Measurements from ENCODE around the gene TNS4.

Gene TNS4

DNA sequence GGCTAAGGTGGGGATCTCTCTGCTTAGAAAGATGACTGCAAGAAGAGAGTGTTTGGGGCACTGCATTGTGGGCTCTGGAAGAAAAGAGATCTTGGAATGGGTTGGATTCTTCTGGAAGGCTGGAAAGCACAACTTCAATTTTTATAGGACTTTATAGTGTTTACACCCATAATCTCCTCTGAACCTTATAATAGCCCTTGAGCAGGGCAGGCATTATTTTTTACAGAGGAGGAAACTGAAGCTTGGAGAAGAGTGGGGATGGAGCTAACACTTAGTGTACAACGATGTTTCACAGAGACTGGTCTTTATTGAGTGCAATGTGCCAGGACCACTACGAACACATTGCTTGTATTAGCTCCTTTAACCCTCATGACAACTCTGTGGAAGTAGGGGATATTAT, 10.4 kb downstream of the TNS4 start:
- DNase-seq: no peak

DNA sequence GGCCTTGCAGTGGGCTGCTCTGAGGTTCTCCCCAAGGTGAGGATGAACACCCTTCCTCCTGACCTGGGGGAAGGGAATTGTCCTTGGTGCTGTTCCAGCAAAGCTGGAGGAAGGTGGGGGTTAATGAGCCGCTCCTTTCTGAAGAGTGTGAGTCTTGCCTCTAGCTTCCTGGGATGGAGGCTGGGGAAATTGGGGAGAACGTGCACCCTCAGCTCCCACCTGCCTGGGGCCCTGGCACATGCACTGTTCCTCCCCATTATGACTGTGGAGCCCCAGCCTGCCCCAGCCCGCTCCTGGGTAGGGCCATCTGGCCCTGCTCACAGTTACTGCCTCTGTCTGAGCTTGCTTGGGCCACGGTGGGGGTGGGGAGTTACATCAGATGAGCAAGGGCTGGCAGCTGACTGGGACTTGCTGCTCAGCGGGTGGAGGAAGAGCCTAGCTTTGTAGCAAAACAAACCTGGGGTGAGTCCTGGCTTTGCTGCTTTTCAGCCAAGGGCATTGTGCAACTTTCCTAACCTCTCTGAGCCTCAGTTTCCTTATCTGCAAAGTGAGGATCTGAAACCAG, 11.1 kb downstream of the TNS4 start:
- DNase-seq: no peak

DNA sequence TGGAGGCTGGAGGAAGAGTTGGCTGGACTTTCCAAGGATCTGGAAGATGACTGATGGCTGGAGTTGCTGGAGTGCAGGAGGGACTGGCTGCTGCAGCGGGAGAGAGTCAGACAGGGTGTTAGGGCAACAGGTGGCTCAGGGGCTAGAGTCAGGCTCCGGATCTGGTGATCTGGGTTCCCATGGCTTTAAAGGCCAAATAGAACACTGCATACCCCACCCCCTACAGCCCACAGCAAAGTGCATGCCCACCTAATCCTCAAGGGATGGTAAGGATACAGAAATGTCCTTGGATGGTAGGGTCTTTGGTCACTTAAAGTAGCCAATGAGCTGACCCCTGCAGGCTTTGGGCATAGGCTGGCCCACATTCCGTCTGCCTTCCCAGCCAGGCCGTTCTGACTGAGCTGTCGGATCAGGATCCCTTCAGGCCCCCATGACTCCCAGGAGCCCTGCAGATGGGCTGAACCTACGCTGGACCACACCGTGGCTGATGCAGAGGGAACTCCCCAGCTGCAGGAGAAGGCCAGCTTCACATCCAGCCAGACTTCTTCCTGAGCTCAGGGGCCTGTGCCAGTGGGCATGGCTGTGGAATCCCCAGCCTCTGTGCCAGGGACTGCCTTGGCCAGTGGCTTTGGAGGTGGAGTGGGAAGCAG, 13.9 kb downstream of the TNS4 start:
- DNase-seq: no peak

DNA sequence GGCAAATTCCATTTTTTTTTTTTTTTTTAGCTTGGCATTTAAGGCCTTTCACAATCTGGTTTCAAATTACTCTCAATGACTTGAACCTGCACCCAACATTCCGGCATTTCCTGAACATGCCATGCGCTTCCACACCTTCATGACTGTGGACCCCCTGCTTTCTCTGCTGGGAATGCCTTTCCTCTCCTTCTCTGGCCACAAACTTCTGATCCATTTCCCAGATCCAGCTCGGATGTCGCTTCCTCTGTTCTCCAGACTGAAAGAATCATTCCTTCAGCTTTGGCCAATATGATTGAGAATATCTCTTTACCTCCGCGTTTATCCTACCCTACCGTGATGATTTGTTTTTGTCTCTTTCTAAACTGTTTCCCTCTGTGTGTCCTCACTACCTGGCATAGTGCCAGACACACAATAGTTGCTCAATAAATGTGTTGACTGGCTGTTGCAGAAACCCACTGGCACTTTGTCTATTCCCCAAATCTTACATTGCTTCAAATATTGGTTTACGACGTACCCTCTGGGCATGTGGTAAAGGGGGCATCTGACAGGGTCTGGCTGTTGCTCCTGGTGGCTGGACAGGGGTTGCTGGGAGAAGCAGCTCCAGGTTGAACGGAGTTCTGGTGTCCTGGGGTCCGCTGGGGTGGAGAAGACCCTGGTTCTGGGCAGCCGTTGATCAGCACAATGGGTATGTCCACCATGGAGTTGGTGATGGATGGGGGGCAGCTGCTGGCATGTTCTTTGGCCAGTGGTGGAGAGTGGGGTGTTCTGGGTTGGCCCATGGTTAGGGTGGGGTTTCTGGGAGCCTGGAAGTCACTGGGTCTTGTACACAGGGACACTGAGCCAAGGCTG, 14.7 kb downstream of the TNS4 start:
- peak; percentile 52 for DNase-seq

DNA sequence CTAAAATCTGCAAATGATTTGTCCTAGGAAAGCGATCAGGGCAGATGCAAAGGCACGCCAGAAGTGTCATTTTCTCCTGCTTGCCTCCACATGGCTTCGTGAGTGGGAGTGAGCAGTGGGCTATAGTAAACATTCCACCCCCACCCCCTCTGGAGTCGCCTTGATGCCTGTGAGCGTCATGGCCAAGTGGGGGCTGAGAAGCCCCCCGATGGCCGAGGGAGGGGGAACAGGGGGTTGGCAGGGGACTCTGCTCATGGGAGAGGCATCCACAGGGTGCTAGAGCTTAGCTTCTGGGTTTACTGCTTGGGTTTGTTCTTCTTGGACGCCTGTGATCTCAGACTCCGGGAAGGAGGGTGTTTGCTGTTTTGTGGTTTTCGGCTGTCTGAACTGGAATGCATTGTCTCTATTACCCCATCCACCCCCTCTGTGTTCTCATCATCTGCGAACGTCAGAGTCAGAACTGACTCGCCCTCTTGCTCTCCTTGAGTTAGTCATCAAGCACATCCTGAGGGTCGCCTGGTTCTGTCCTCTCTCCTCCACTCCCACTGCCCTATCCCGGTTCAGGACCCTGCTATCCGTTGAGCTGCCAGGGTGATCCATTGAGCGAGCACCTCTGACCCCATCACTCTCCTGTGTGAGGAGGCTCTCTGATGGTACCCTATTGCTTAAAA, 15.4 kb downstream of the TNS4 start:
- peak; percentile 61 for DNase-seq

DNA sequence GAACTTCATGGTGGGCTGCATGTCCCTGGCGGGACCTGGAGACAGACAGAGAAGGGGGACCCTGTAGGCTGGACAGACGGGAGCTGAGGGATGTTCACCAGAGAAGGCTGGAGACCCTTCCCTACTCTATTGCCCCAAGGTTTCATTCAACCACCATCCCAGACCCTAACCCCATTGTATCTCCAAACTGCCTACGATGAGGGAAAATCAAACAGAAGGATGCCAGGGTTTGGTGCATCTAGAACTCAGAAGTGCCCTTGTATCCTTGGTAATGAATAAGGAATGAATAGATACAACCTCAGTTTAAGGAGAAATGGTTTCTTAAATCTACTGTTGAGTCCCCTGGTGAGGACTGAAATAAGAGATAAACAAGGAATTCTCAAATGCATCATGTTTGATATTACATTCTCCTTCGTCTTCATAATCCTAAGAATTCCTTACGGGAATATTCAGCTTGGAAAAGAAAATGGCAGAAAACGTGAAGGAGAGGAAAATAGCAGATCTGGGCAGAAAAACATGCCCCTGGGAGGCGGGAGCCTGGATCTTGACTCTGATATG, 16.4 kb downstream of the TNS4 start:
- DNase-seq: no peak

DNA sequence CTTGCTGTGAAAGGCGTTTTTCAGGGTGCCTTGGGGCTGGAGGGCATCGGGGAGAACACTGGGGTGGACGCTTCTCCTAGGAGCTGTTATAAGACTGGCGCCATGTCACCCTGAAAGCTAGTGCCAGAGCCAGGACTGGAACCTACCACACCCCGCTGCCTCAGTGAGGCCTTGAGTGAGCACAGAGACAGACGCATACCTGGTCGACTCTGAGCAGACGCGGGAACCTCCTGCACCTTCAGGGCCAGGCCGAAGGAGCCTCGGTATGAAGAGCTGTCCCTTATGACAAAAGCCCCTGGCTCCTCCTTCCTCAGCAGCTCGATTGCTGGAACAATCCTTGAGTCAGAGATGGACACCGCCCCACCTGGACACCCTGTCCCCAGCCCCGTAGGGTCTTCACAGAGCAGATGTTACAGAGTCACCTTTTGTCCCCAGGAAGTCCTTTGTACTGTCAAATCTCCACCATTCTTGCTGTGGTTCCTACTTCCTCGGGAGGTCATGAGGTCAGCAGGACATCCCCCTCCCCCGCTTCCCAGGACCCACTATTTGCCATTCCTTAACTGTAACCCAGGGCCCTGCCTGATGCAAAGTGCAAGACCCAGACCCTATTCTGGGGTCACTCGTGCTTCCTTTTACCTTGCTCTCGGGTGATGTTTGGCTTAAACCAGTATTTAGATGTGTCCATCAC, 17.0 kb downstream of the TNS4 start:
- no peak for DNase-seq

DNA sequence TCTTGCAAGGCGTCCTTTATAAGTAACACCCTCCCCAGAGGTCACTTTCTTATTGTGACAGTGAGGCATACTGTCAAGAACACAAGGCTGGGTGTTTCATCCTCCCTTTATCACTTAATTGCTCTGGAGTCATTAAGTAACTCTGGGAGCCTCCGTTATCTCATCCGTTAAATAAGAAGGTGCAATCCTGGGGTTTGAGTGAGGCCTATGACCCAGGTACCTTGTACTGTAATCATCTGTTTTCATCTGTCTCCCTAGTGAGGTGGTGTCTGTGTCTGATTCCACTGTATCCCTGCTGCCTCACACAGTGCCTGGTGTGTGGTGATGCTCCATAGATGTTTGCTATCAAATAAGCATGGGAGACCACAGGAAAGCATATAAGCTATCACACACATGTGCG, 17.7 kb downstream of the TNS4 start:
- DNase-seq: no peak

DNA sequence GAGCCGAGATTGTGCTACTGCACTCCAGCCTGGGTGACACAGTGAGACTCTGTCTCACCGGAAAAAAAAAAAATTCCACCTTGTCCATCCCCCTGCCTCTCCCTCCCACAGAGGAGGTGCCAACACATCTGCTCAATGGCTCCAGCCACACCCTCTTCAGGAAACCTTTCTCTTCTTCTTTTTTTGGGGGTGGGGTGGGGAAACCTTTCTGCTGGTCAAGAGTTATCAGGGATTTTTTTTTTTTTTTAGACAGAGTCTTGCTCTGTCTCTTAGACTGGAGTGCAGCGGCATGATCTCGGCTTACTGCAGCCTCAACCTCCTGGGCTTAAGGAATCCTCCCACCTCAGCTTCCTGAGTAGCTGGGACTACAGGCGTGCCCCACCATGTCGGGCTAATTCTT, 18.7 kb downstream of the TNS4 start:
- no peak for DNase-seq

DNA sequence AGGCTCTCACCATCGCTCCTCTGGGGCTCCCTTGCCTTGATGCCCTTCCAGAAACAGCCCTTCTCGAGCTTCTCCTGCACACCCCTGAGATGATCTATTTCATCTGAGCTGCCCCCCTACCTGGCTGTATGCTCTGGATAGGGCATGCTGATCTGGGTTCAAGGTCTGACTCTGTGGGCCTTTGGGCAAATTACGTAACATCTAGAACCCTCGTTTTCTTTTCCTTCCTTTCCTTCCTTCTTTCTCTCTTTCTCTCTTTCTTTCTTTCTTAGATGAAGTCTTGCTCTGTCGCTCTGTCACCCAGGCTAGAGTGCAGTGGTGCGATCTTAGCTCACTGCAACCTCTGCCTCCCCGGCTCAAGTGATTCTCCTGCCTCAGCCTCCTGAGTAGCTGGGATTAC, 20.3 kb downstream of the TNS4 start:
- DNase-seq: no peak

DNA sequence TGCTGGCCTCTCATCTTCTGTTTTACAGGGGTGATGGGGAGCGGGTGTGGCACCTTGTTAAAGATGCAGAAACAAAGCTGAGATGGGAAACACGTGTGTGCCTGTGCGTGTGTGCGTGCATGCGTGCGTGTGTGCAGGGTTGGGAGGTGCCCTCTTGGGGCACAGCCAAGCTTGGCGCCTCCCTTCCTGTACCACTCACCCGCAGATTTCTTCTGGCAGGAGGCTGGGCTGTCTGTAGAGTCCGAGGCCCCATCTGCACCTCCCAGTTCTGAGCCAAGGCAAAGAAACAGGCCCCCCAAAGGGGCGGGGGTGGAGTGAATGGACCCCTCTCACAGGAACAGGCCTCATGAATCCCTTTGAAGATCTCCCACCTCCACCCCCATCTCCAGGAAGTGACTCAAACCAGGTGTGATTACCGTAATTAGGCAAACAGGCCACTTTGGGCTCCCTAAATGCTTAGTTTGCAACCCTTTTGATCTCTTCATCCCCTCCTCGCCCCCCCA, 20.9 kb downstream of the TNS4 start:
- no peak for DNase-seq

DNA sequence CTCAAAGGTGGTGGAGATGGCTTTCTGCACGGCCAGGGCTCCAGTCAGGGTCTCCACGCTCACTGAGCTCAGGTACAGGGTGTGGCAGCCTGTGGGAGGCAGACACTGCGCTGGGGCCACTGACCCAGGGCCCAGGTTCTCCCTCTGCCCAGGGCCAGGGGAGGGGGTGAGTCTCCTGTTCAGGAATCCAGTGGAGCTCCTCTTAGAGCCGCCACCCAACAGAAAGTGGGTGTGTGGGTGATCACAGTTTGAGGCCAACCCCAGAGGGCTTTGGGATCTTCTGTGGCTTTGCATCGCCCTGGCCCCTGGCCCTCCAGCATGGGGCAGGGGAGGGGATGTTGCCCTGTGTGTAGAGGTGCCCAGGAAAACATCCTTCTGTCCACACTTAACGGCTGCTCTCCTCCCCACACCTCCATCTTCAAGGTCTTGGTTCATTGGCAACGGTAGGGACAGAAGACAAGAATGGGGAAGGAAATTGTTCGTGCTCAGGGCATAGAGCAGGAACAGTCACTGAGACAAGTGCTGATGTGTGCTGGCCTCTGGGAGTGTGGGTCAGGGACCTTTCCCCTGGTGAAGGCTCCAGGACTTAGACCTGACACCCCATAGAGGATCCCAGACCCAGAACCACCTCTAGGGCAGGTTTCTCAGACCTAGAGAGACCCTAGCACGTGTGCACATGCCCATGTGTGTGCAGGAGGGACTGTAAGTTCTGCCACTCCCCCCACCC, 21.5 kb downstream of the TNS4 start:
- no peak for DNase-seq

DNA sequence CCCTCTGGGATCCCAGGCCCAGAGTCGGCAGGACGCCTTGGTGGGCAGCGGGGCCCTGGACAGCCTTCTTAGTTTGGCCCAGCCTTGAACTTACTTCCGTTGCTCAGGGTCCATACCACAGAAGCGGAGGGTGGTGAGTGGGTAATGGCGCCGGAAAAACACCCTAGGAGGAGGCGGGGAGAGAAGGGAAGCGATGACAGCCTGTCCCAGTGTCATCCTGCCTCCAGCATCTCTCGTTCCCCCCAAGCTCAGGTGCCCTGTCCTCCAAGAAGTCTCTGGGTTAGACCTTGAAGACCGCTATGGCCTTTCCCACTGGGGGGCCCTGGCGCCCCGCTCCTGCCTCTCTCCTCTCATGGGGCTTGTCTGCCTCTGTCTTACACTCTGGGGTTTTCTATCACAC, 22.9 kb downstream of the TNS4 start:
- DNase-seq: no peak

DNA sequence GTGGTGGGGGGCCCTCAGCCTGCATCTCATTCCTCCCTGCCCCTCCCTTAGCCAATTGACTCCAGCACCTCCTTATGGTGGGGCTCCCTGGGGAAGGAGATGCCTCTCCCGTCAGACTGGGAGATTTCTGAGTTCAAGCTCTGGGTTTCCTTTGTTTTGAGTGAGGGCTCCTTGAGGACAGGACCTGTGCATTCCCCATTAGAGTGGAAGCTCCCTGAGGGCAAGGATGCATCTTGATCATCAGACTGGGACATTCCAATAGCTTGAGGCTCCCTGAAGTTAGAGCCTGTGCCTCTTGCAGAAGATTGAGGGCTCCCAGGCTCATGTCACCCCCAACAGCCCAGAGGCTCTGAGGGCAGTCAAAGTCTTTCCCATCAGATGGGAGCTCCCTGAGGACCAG, 23.6 kb downstream of the TNS4 start:
- no peak for DNase-seq

DNA sequence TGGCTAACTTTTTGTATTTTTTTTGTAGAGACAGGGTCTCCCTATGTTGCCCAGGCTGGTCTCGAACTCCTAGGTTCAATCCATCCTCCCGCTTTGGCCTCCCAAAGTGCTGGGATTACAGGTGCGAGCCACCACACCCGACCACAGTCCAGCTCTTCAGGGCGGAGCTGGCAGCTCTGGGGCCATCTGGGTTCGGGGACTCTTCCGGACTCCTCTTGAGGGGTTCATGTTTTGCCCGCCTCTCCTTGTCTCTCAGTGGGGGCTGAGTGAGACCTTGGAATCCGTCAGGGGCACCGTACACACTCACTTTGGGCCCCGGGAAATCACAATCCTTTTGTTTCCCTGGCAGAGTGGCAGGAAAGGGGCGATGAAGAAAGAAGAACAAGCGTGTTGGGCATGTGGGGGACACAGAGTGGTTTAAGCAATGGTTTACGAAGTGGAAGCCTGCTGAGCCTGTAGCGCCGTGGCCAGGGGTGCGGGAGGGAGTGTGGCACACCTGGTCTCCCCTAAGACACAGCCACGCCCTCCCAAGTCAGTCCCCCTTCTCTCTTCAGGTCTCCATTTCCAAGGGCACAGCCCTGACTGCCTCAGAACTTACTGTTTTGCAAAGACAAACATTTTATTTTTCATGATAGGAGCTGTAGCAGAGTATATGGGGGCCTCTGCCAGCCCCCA, 26.1 kb downstream of the TNS4 start:
- DNase-seq: no peak

DNA sequence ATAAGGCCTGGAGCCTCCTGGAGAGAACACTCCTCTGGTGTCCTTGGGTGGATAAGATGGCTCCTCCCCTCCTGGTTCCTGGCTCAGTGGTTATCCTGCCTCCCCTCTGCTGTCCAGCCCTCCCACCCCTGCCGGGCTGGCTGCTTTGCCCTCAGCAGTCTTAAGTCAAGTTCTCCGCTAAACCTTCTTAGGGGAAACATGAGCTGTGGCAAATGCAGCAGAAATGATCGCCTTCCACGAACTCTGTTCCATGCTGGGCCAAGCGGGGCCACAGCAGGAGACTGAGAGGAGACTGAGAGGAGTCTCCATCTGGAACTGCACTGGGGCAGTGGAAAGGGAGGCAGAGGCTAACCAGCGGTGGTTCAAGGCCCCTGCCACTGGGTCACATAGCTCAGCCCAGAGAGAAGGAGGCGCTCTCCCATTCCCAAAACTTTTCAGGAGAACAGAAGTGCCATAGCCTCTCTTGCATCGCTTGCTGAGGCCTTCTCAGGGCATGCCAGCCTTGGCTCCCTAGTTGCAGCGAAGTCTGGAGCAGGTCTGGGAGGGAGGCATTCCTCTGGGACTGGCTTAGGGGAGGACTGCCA, 26.9 kb downstream of the TNS4 start:
- DNase-seq: no peak

DNA sequence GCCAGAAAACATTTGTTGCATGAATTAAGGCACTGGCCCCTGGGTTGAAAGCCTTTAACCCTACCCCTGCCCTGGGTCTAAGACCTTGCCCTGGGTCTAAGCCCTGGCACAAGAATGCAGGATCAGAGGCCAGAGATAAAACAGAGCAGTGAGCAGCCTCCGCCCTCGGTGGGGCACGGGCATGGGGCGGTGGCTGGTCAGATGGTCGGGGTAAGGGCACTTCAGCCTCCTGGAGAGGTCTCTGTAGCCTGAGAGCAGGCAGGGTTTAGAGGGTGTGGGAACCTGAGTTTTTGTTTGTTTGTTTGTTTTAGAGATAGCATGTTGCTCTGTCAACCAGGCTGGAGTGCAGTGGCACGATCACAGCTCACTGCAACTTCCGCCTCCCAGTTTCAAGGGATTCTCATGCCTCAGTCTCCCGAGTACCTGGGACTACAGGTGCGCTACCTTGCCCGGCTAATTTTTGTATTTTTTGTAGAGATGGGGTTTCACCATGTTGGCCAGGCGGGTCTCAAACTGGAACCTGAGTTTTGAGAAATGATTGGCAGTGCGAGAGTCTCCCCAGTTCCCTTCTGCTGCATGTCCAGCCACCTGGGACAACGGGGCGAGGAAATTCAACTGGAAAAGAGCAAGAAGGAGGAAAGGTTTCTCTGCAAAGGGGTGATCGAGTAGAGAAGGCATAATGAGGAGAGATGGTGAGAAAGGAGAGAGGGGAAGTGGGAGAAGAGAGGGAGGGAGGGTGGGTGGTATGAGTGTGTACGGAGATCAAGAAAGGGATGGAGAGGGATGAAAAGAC, 27.7 kb downstream of the TNS4 start:
- DNase-seq: no peak

DNA sequence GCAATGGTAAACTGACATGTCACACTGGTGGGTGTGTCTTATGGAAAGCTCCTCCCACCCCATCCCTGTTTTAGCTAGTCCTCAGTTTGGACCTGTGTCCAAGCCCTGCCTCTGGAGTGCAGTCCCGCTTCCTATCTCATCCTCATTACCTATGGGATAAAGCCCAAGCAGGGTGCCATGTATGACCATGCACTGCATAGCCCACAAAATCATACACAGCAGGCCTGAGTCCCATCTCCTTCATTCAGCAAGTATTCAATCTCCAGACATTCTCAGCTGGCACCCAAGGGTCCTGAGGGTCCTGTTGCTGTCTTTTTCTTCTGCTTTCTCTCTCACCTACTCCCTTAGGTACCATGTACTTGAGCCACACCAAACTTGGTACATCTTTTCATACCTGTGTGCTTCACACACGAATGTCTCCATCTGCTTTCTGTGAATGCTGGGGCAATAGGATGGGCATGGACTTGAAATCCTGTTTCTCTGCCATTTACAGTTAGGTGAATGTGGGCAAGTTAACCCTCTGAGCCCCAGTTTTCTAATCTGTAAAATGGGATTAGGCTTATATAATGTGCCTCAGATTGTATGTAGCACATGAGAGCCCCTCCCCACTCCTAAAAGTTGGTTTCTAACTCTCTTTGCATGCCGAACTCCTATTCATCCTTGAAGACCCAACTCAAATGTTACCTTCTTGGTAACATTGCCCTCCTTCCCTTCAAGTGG, 28.5 kb downstream of the TNS4 start:
- no peak for DNase-seq

Measured in inflammatory macrophage treated with lipopolysaccharide for 4 hours (primary cell).